Measurements from ENCODE around the gene KRTAP4-16.
"Not testable (repeated sequence)": the region's sequence is repeated elsewhere in the genome, so short reads cannot be mapped to it uniquely, and the experiment has no call there.

DNA sequence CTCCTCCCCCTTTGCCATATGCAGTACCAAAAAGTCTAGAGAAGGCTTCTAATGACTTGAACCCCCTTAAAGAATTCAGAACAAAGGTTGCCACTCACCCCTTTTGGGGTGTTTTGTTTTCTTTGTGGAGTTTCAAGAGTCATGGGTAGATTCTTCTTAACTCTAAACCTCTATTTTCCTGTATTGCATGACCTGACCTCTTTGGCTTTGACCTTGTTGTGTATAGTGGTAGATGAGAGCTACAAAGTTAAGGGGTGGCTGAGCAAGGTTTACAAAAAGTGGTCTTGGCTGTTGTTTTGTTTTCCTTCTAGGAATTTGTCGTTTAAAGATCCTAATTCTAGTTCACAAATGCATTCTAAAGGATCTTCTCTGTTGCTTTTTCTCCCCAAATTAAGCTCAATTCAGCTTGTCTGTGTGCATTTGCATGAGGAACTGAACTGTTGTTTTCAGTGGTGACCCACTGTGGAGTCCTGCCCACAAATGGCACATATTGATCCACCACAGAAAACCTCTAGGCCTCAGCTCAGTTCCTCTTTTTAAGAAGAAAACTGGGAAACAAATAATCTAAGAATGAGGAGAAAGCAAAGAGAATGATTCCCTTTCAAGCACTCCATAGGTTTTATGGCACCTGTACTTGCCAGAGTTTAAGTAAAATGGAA lies 6.8 kb upstream of the KRTAP4-16 start:
- TF ChIP-seq, protein P1, sequence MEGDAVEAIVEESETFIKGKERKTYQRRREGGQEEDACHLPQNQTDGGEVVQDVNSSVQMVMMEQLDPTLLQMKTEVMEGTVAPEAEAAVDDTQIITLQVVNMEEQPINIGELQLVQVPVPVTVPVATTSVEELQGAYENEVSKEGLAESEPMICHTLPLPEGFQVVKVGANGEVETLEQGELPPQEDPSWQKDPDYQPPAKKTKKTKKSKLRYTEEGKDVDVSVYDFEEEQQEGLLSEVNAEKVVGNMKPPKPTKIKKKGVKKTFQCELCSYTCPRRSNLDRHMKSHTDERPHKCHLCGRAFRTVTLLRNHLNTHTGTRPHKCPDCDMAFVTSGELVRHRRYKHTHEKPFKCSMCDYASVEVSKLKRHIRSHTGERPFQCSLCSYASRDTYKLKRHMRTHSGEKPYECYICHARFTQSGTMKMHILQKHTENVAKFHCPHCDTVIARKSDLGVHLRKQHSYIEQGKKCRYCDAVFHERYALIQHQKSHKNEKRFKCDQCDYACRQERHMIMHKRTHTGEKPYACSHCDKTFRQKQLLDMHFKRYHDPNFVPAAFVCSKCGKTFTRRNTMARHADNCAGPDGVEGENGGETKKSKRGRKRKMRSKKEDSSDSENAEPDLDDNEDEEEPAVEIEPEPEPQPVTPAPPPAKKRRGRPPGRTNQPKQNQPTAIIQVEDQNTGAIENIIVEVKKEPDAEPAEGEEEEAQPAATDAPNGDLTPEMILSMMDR (IDR thresholded peaks at IDR 0.05; ENCODE audit: low read length), result not testable (repeated sequence)
- TF ChIP-seq EZH2 (IDR thresholded peaks at IDR 0.05; ENCODE audit: borderline replicate concordance, low read length), result not testable (repeated sequence)
